ENCODE results near the gene MCOLN2. TPM values are rescaled to one million over a fixed set of nuclear protein-coding genes. Genes with fewer than 3 reads are reported as not detected.

MCOLN2 gene
- total RNA-seq, 1 experiment from 2014 or later, result 3.8 TPM

- TF ChIP-seq, protein P1, sequence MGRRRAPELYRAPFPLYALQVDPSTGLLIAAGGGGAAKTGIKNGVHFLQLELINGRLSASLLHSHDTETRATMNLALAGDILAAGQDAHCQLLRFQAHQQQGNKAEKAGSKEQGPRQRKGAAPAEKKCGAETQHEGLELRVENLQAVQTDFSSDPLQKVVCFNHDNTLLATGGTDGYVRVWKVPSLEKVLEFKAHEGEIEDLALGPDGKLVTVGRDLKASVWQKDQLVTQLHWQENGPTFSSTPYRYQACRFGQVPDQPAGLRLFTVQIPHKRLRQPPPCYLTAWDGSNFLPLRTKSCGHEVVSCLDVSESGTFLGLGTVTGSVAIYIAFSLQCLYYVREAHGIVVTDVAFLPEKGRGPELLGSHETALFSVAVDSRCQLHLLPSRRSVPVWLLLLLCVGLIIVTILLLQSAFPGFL (CRISPR knock-in tag; IDR thresholded peaks at IDR 0.05; ENCODE audit: borderline replicate concordance), result no peak
- TF ChIP-seq TP53 (CRISPR knock-in tag; IDR thresholded peaks at IDR 0.05), result no peak
- TF ChIP-seq, protein P2, sequence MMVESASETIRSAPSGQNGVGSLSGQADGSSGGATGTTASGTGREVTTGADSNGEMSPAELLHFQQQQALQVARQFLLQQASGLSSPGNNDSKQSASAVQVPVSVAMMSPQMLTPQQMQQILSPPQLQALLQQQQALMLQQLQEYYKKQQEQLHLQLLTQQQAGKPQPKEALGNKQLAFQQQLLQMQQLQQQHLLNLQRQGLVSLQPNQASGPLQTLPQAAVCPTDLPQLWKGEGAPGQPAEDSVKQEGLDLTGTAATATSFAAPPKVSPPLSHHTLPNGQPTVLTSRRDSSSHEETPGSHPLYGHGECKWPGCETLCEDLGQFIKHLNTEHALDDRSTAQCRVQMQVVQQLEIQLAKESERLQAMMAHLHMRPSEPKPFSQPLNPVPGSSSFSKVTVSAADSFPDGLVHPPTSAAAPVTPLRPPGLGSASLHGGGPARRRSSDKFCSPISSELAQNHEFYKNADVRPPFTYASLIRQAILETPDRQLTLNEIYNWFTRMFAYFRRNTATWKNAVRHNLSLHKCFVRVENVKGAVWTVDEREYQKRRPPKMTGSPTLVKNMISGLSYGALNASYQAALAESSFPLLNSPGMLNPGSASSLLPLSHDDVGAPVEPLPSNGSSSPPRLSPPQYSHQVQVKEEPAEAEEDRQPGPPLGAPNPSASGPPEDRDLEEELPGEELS (CRISPR knock-in tag; IDR thresholded peaks at IDR 0.05), result no peak
- TF ChIP-seq, protein P3, sequence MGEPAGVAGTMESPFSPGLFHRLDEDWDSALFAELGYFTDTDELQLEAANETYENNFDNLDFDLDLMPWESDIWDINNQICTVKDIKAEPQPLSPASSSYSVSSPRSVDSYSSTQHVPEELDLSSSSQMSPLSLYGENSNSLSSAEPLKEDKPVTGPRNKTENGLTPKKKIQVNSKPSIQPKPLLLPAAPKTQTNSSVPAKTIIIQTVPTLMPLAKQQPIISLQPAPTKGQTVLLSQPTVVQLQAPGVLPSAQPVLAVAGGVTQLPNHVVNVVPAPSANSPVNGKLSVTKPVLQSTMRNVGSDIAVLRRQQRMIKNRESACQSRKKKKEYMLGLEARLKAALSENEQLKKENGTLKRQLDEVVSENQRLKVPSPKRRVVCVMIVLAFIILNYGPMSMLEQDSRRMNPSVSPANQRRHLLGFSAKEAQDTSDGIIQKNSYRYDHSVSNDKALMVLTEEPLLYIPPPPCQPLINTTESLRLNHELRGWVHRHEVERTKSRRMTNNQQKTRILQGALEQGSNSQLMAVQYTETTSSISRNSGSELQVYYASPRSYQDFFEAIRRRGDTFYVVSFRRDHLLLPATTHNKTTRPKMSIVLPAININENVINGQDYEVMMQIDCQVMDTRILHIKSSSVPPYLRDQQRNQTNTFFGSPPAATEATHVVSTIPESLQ (CRISPR knock-in tag; IDR thresholded peaks at IDR 0.05), result no peak
Observed at GRCh38 chr1:84885469-84885868, 111.4 kb downstream of the MCOLN2 start (continued).

GRCh38 chr1:84884671-84885389, 112.1 kb downstream of the MCOLN2 start:
- ATAC-seq (no peak), DNase-seq (ENCODE audit: low spot score) (no peak)

More at GRCh38 chr1:84884671-84885389, 112.1 kb downstream of the MCOLN2 start:
- H3K4me1 Mint-ChIP-seq, result peaks cover 19% of the 10 kb centered on the region
- H3K36me3 Mint-ChIP-seq, result peaks cover 44% of the 10 kb centered on the region
- H3K9me3 Mint-ChIP-seq, result peaks cover 13% of the 10 kb centered on the region
- TF ChIP-seq CREB1 (CRISPR knock-in tag; IDR thresholded peaks at IDR 0.05) (no peak), ZNF219 (CRISPR knock-in tag; IDR thresholded peaks at IDR 0.05; ENCODE audit: borderline replicate concordance) (no peak), JUN (CRISPR knock-in tag; IDR thresholded peaks at IDR 0.05) (no peak), NR3C1 (CRISPR knock-in tag; conservative IDR thresholded peaks at IDR 0.05; ENCODE audit: low read depth) (no peak)
- TF ChIP-seq, protein P4, sequence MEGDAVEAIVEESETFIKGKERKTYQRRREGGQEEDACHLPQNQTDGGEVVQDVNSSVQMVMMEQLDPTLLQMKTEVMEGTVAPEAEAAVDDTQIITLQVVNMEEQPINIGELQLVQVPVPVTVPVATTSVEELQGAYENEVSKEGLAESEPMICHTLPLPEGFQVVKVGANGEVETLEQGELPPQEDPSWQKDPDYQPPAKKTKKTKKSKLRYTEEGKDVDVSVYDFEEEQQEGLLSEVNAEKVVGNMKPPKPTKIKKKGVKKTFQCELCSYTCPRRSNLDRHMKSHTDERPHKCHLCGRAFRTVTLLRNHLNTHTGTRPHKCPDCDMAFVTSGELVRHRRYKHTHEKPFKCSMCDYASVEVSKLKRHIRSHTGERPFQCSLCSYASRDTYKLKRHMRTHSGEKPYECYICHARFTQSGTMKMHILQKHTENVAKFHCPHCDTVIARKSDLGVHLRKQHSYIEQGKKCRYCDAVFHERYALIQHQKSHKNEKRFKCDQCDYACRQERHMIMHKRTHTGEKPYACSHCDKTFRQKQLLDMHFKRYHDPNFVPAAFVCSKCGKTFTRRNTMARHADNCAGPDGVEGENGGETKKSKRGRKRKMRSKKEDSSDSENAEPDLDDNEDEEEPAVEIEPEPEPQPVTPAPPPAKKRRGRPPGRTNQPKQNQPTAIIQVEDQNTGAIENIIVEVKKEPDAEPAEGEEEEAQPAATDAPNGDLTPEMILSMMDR (IDR thresholded peaks at IDR 0.05), result no peak
- TF ChIP-seq, protein P5, sequence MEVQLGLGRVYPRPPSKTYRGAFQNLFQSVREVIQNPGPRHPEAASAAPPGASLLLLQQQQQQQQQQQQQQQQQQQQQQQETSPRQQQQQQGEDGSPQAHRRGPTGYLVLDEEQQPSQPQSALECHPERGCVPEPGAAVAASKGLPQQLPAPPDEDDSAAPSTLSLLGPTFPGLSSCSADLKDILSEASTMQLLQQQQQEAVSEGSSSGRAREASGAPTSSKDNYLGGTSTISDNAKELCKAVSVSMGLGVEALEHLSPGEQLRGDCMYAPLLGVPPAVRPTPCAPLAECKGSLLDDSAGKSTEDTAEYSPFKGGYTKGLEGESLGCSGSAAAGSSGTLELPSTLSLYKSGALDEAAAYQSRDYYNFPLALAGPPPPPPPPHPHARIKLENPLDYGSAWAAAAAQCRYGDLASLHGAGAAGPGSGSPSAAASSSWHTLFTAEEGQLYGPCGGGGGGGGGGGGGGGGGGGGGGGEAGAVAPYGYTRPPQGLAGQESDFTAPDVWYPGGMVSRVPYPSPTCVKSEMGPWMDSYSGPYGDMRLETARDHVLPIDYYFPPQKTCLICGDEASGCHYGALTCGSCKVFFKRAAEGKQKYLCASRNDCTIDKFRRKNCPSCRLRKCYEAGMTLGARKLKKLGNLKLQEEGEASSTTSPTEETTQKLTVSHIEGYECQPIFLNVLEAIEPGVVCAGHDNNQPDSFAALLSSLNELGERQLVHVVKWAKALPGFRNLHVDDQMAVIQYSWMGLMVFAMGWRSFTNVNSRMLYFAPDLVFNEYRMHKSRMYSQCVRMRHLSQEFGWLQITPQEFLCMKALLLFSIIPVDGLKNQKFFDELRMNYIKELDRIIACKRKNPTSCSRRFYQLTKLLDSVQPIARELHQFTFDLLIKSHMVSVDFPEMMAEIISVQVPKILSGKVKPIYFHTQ (CRISPR knock-in tag; IDR thresholded peaks at IDR 0.05), result no peak
- TF ChIP-seq, protein P6, sequence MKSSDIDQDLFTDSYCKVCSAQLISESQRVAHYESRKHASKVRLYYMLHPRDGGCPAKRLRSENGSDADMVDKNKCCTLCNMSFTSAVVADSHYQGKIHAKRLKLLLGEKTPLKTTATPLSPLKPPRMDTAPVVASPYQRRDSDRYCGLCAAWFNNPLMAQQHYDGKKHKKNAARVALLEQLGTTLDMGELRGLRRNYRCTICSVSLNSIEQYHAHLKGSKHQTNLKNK (CRISPR knock-in tag; IDR thresholded peaks at IDR 0.05), result no peak
- CTCF ChIA-PET, result no interaction called here
- H3K27ac Mint-ChIP-seq, result 0 out of 2 replicates have a peak overlapping the region, but pooled peaks have one; percentile 3
- POLR2A ChIA-PET, result no interaction called here
- no peaks in the 10 kb centered on the region for H3K27me3 Mint-ChIP-seq (ENCODE audit: low read depth)
- no peak overlapping the region for H3K4me3 Mint-ChIP-seq
